Measurements from ENCODE around the gene DOK6.
"Not testable (repeated sequence)": the region's sequence is repeated elsewhere in the genome, so short reads cannot be mapped to it uniquely, and the experiment has no call there.

Gene DOK6

DNA sequence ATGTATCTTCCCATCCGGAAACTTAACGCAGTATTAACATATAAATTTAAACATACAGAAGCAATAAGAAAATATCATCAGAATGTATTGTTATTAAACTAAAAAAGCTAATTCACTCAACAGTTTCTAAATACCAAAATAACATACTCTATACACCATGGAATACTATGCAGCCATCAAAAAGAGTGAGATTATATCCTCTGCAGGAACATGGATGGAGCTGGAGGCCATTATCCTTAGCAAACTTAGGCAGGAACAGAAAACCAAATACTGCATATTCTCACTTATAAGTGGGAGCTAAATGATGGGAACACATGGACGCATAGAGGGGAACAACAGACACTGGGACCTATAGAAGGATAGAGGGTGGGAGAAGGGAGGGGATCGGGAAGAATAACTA is 419.9 kb downstream of the DOK6 start:
- DNase-seq (ENCODE audit: low read depth) = no peak
- TF ChIP-seq, protein P1, sequence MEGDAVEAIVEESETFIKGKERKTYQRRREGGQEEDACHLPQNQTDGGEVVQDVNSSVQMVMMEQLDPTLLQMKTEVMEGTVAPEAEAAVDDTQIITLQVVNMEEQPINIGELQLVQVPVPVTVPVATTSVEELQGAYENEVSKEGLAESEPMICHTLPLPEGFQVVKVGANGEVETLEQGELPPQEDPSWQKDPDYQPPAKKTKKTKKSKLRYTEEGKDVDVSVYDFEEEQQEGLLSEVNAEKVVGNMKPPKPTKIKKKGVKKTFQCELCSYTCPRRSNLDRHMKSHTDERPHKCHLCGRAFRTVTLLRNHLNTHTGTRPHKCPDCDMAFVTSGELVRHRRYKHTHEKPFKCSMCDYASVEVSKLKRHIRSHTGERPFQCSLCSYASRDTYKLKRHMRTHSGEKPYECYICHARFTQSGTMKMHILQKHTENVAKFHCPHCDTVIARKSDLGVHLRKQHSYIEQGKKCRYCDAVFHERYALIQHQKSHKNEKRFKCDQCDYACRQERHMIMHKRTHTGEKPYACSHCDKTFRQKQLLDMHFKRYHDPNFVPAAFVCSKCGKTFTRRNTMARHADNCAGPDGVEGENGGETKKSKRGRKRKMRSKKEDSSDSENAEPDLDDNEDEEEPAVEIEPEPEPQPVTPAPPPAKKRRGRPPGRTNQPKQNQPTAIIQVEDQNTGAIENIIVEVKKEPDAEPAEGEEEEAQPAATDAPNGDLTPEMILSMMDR (IDR thresholded peaks at IDR 0.05; ENCODE audit: insufficient read depth, low read depth, low read length, missing control alignments) = no peak
- no peak overlapping the region for H3K4me3 ChIP-seq (ENCODE audit: low read length)

- H3K4me3 ChIP-seq (ENCODE audit: low read length) = no peak overlapping the region
- TF ChIP-seq, protein P1 (IDR thresholded peaks at IDR 0.05; ENCODE audit: insufficient read depth, low read depth, low read length, missing control alignments) = no peak
- no peak for DNase-seq (ENCODE audit: low read depth)
These were observed 429.5 kb downstream of the DOK6 start for GRCh38 chr18:69830189-69830588.

DNA sequence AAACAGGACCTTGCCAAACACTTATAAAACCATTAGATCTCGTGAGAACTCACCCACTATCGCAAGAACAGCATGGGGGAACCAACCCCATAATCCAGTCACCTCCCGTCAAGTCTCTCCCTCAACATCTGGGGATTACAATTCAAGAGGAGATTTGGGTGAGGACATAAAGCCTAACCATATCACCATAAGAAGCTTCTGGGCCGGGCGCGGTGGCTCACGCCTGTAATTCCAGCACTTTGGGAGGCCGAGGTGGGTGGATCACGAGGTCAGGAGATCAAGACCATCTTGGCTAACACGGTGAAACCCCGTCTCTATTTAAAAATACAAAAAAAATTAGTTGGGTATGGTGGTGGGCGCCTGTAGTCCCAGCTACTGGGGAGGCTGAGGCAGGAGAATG is 434.3 kb downstream of the DOK6 start:
- H3K4me3 ChIP-seq (ENCODE audit: low read length); DNase-seq (ENCODE audit: low read depth): not testable (repeated sequence)

GRCh38 chr18:69838003-69838402 is 437.3 kb downstream of the DOK6 start:
- DNase-seq (ENCODE audit: low read depth) = no peak
- H3K4me3 ChIP-seq (ENCODE audit: low read length) = no peak overlapping the region
- TF ChIP-seq, protein P1 (IDR thresholded peaks at IDR 0.05; ENCODE audit: insufficient read depth, low read depth, low read length, missing control alignments) = no peak

- no peak overlapping the region for H3K4me3 ChIP-seq (ENCODE audit: low read length)
- peak; percentile 6 for DNase-seq (ENCODE audit: low read depth)
- TF ChIP-seq, protein P1 (IDR thresholded peaks at IDR 0.05; ENCODE audit: insufficient read depth, low read depth, low read length, missing control alignments) = no peak
These were observed 438.1 kb downstream of the DOK6 start for GRCh38 chr18:69838620-69839411.

DNA sequence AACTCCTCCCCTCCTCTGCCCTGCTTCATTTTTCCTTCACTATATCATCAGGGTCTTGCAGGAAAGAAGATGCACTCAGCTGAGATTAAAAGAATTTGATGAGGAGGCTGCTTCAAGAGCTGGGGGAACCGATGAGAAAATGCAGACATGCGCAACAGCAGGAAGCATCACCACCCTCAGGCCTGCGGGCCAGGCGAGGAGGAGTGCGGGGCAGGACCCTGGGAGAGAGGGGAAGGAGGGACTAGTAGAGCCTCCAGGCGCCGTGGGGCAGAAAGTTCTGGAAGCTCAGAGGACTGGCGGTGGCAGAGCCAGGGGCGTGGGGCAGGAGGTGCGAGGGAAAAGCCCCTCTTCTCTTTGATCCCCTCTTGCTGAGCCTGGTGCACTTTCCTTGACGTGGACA is 438.8 kb downstream of the DOK6 start:
- H3K4me3 ChIP-seq (ENCODE audit: low read length) = no peak overlapping the region
- TF ChIP-seq, protein P1 (IDR thresholded peaks at IDR 0.05; ENCODE audit: insufficient read depth, low read depth, low read length, missing control alignments) = no peak
- DNase-seq (ENCODE audit: low read depth) = no peak

DNA sequence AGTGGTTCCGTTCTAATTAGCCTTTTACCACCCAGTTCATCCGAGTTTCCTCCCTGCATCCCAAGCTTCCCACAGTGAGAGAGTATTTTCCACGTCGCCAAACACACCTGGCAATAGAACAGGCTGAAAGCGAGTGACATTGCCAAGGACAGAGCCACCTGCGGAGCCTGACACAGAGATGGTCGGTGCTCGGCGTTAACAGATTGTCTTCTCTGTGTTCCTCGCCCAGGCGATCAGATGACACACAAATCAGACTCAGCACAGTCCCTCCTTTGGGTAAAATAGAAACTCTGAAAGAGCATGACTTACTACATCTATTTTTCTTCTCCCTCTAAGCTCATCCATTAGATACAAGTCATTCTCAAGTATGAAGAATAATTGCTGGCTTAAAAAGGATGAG is 439.3 kb downstream of the DOK6 start:
- H3K4me3 ChIP-seq (ENCODE audit: low read length) = no peak overlapping the region
- TF ChIP-seq, protein P1 (IDR thresholded peaks at IDR 0.05; ENCODE audit: insufficient read depth, low read depth, low read length, missing control alignments) = no peak
- no peak for DNase-seq (ENCODE audit: low read depth)

All from epithelial cell of esophagus (primary cell).